Mammary epithelial cell (primary cell): Measurements from ENCODE around the gene ZNF611.

Experiments
- CTCF ChIP-seq, 2 donors: IDR thresholded peaks in 1 of 2; conservative IDR thresholded peaks in 1 of 2; 2 replicates each; pipeline ENCODE4 v1.5.1; 2011 to 2012; ENCODE audit warnings: inconsistent platforms in 2 of 2, low read length in 2 of 2, mild to moderate bottlenecking in 2 of 2, control low read depth in 1 of 2, low read depth in 1 of 2; ENCODE audit not compliant: insufficient read depth in 1 of 2; ENCODE audit errors: extremely low read depth in 1 of 2
- EZH2 ChIP-seq: IDR thresholded peaks from 2 replicates; pipeline ENCODE4 v1.6.1; 2012; ENCODE audit warnings: low read length, inconsistent platforms, borderline replicate concordance

- TF ChIP-seq CTCF (conservative IDR thresholded peaks at IDR 0.05 in 1 of 2, IDR thresholded peaks at IDR 0.05 in 1 of 2; ENCODE audit: extremely low read depth in 1 of 2, insufficient read depth in 1 of 2, low read depth in 1 of 2, low read length in 2 of 2) (no peak), EZH2 (no peak)
Measured at GRCh38 chr19:52749780-52750179, 14.9 kb upstream of the ZNF611 start.
